GM06990 (cell line): ENCODE measurements around the gene DAPK1.

Experiments used
- DNase-seq: peaks from one replicate; pipeline ENCODE4 v3.0.0-alpha.2; 2011; ENCODE audit not compliant: insufficient read length; ENCODE audit errors: extremely low read depth
- H3K27me3 ChIP-seq: replicated peaks from 2 replicates; pipeline ENCODE4 v1.6.0; 2011; ENCODE audit warnings: low read length; ENCODE audit not compliant: control insufficient read depth, insufficient read depth
- H3K36me3 ChIP-seq: 2 replicates; pipeline ENCODE4 v1.5.1; 2011; ENCODE audit warnings: low read length; ENCODE audit not compliant: control insufficient read depth, insufficient read depth
- H3K4me3 ChIP-seq: replicated peaks from 2 replicates; pipeline ENCODE4 v1.5.1; 2011; ENCODE audit warnings: low read depth, mild to moderate bottlenecking, control low read depth, low read length
- TF ChIP-seq, protein P1 (sequence below): IDR thresholded peaks from 2 replicates; pipeline ENCODE4 v1.5.1; 2011; ENCODE audit warnings: low read length, control low read depth, mild to moderate bottlenecking, inconsistent platforms; ENCODE audit not compliant: insufficient read depth, poor library complexity, severe bottlenecking

DAPK1 gene

DNA sequence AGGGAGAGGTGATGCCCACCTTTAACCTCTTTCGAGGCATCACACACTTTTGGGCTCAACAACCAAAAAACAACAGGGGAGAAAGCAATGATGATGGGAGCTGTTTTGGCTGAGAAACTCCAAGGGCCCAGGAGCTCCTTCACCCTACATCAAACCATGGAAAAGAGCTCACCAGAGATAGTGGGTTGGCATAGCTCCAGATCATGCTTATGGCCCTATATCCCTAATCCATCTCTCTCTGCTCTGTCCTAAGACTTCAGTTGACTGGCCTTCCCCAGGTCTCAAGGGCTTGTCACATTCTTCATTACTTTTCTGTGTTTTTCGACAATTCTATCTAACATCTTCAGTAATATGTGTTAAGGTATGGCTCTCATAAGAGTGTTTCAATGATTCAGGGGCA is 222.5 kb downstream of the DAPK1 start:
- no peak overlapping the region for H3K4me3 ChIP-seq
- TF ChIP-seq, protein P1, sequence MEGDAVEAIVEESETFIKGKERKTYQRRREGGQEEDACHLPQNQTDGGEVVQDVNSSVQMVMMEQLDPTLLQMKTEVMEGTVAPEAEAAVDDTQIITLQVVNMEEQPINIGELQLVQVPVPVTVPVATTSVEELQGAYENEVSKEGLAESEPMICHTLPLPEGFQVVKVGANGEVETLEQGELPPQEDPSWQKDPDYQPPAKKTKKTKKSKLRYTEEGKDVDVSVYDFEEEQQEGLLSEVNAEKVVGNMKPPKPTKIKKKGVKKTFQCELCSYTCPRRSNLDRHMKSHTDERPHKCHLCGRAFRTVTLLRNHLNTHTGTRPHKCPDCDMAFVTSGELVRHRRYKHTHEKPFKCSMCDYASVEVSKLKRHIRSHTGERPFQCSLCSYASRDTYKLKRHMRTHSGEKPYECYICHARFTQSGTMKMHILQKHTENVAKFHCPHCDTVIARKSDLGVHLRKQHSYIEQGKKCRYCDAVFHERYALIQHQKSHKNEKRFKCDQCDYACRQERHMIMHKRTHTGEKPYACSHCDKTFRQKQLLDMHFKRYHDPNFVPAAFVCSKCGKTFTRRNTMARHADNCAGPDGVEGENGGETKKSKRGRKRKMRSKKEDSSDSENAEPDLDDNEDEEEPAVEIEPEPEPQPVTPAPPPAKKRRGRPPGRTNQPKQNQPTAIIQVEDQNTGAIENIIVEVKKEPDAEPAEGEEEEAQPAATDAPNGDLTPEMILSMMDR: no peak
- no peak for DNase-seq
- H3K27me3 ChIP-seq: no peaks in the 10 kb centered on the region; the same call in none of the 2 replicates
- H3K36me3 ChIP-seq: no peaks in the 10 kb centered on the region

DNA sequence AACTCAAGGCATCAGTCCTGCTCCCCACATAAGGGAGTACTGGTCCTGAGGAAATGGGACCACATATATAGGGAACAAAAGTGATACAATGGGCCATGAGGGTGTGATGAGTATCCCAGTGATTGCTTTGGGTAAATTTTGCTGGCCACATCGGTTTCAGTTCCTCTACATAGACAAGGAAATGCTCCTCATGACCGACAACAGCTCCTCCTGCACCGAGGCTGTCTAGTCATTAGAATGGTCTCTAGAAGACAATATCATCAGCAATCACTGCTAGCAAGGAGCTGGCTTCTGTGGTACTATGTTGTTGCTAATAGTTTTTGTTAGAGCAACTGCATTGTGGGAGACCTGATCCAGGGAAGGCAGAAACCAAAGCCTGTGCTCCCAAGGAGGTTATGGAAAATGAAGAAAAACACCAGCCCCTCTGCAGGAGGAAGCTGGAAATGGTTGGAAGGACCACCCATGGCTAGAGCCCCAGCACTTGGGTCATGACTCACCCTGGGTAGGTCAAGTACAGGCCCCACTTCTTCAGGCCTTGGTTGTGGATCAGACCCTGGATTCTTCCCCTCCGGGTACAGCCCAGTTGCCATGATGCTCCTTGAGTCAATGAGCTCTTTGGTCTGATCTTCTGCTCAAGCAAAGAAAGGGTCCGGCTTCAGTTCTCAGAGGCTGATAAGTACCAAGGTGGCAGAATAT is 224.9 kb downstream of the DAPK1 start:
- TF ChIP-seq, protein P1: no peak
- H3K27me3 ChIP-seq: no peaks in the 10 kb centered on the region; the same call in none of the 2 replicates
- no peak overlapping the region for H3K4me3 ChIP-seq
- H3K36me3 ChIP-seq: no peaks in the 10 kb centered on the region
- DNase-seq: no peak

DNA sequence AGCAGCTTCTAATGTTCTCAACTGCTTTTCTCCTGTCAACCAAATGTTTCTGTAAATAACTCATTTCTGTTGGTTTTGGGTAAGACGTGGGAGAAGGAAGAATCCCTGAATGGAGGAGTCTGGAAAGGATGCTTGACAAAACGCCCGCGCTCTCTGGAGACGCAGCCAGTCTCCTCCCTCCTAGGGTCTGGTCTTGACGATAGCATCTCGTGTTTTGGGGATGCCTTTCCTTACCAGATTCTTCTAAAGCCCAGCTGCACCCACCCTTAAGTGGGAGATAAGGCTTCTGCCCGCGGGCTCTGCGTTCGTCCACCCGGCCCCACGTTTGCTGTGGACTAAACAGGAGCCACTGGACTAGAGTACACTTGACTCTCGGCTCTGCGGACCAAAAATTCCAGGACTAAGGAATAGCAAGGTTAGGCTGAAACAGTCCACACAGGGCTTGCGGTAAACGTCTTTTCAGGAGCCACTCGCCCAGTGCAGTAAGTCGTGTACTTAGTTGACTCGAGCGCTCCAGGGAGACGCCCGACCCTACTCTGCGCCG is 227.8 kb downstream of the DAPK1 start:
- peak overlapping the region; percentile 47 for H3K4me3 ChIP-seq
- TF ChIP-seq, protein P1: no peak
- no peak for DNase-seq
- H3K36me3 ChIP-seq: no peaks in the 10 kb centered on the region
- peaks cover 2% of the 10 kb centered on the region for H3K27me3 ChIP-seq

DNA sequence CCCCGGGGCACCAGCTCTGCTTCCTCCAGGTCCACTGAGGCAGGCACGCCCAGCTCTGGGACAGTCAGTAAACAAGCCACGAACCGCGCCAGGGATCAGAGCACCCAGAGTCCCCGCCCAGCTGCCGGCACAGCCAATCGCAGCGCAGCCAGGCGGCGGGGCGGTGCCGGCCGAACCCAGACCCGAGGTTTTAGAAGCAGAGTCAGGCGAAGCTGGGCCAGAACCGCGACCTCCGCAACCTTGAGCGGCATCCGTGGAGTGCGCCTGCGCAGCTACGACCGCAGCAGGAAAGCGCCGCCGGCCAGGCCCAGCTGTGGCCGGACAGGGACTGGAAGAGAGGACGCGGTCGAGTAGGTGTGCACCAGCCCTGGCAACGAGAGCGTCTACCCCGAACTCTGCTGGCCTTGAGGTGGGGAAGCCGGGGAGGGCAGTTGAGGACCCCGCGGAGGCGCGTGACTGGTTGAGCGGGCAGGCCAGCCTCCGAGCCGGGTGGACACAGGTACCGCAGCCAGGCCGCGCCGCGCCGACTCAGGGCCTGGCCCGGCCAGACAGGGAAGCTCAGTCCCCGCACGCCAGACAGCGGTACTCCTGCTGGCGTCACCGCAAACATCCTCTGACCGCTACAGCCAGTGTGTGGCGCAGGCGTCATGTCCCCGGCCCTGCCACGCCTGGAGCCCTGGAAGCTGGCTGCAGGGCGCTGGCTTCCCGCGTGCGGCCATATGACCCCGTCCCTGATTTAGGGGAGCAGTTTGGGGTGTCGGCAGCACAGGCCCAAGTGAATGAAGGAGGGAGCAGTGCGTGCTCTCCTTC is 228.4 kb downstream of the DAPK1 start, which contains the start of gene CTSL:
Gene CTSL (plus strand): TSS at position 220 of the 810 bp plus-strand sequence. CDS start 1,485 bp downstream, outside the sequence.
- H3K4me3 ChIP-seq: peak within 1 kb of the TSS; percentile 47
- peak; percentile 28 for DNase-seq
- no peaks in the 10 kb centered on the region for H3K36me3 ChIP-seq
- TF ChIP-seq, protein P1: no peak
- H3K27me3 ChIP-seq: peaks cover 2% of the 10 kb centered on the region

DNA sequence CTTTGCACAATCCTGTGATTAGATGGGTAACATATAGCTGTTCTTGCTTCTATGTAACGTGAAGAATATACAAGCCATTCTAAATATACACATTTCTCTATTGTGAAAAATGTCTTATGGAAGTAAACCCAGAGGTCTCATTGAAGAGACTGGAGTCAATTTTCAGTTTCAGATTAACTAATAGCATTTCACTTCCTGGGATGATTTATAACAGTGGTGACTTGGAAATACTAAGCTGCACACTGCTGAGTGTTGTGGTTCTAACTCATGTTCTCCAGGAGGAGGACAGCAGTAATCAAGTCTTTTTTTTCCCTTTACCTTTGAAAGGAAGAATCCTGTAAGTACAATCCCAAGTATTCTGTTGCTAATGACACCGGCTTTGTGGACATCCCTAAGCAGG is 231.6 kb downstream of the DAPK1 start:
- H3K27me3 ChIP-seq: peaks cover 4% of the 10 kb centered on the region
- DNase-seq: no peak
- TF ChIP-seq, protein P1: no peak
- H3K36me3 ChIP-seq: no peaks in the 10 kb centered on the region
- no peak overlapping the region for H3K4me3 ChIP-seq
